OCI-LY3 (cell line): ENCODE data around the gene PABPC1L.
A peak's percentile ranks its signal among the peaks of the same experiment; 100 is the strongest.

Source experiments
- H2AFZ ChIP-seq: fragments of 200-600, 300-600 bp; shearing (Covaris generic); 2 replicates; pipeline ENCODE4 v1.6.0; 2014; ENCODE audit warnings: antibody characterized with exemption, low read depth, low read length
- H3K27ac ChIP-seq: fragments of 200-600, 300-600 bp; sonication (generic); 2 replicates; pipeline ENCODE4 v1.5.1; 2014; ENCODE audit warnings: mild to moderate bottlenecking, low read length, moderate library complexity, mixed read lengths
- H3K27me3 ChIP-seq: fragments of 200-600, 300-600 bp; sonication (generic); 2 replicates; pipeline ENCODE4 v1.6.1; 2014; ENCODE audit warnings: low read depth, low read length, mixed read lengths
- H3K36me3 ChIP-seq: fragments of 200-600, 300-600 bp; sonication (generic); replicated peaks from 2 replicates; pipeline ENCODE3; 2014; ENCODE audit warnings: low read depth, low read length, mixed read lengths
- H3K4me1 ChIP-seq: fragments of 300-600, 200-600 bp; sonication (generic); 2 replicates; pipeline ENCODE4 v1.6.1; 2014; ENCODE audit warnings: low read length, mixed read lengths
- H3K4me2 ChIP-seq: fragments of 200-600, 300-600 bp; sonication (generic); 2 replicates; pipeline ENCODE4 v1.6.1; 2014; ENCODE audit warnings: low read length, mixed read lengths
- H3K4me3 ChIP-seq: fragments of 300-600, 200-600 bp; sonication (generic); 2 replicates; pipeline ENCODE4 v1.5.1; 2014; ENCODE audit warnings: antibody characterized with exemption, mild to moderate bottlenecking, low read length, moderate library complexity
- H3K79me2 ChIP-seq: fragments of 300-600, 200-600 bp; shearing (Covaris generic); 2 replicates; pipeline ENCODE4 v1.6.1; 2014; ENCODE audit warnings: mild to moderate bottlenecking, low read length, mixed read lengths
- H3K9ac ChIP-seq: fragments of 300-600, 200-600 bp; shearing (Covaris generic); 2 replicates; pipeline ENCODE4 v1.6.0; 2014; ENCODE audit warnings: mild to moderate bottlenecking, low read length, moderate library complexity
- H3K9me3 ChIP-seq: fragments of 200-600, 300-600 bp; shearing (Covaris generic); 2 replicates; pipeline ENCODE4 v1.6.1; 2014; ENCODE audit warnings: low read length, mixed read lengths; ENCODE audit not compliant: insufficient read depth
- H4K20me1 ChIP-seq: fragments of 200-600, 300-600 bp; sonication (generic); 2 replicates; pipeline ENCODE4 v1.6.1; 2016; ENCODE audit warnings: low read length, mixed read lengths; ENCODE audit not compliant: insufficient read depth
- CTCF ChIP-seq: fragments of 200-600, 300-600 bp; sonication (generic); IDR thresholded peaks from 2 replicates; pipeline ENCODE4 v1.5.1; 2014; ENCODE audit warnings: antibody characterized with exemption, low read length, low read depth
- EZH2phosphoT487 ChIP-seq: fragments of 200-600 bp; shearing (Covaris generic); IDR thresholded peaks from 2 replicates; pipeline ENCODE4 v1.6.1; 2018; ENCODE audit warnings: antibody characterized with exemption, mixed run types, low read depth

Gene PABPC1L

GRCh38 chr20:44954211-44954610 lies 44.4 kb downstream of the PABPC1L start:
- TF ChIP-seq EZH2phosphoT487 (no peak), CTCF (no peak)
- H3K9ac ChIP-seq = no peak overlapping the region
- H3K36me3 ChIP-seq = peaks cover 83% of the 10 kb centered on the region
- no peak overlapping the region for H3K27ac ChIP-seq
- H3K4me2 ChIP-seq = no peak overlapping the region
- H3K79me2 ChIP-seq = peaks cover 70% of the 10 kb centered on the region
- no peaks in the 10 kb centered on the region for H3K27me3 ChIP-seq
- H3K4me1 ChIP-seq = peaks cover 43% of the 10 kb centered on the region
- H3K9me3 ChIP-seq = no peaks in the 10 kb centered on the region
- H4K20me1 ChIP-seq = peaks cover 17% of the 10 kb centered on the region
- no peak overlapping the region for H3K4me3 ChIP-seq
- no peak overlapping the region for H2AFZ ChIP-seq

- TF ChIP-seq EZH2phosphoT487 (no peak), CTCF (no peak)
- Histone ChIP-seq H3K27ac (peak overlapping the region; percentile 59), H3K27me3 (no peaks in the 10 kb centered on the region), H3K36me3 (peaks cover 73% of the 10 kb centered on the region), H4K20me1 (peaks cover 17% of the 10 kb centered on the region), H3K9ac (peak overlapping the region; percentile 1; the same call in 1 of the 2 replicates), H3K4me3 (no peak overlapping the region), H3K4me1 (peaks cover 44% of the 10 kb centered on the region), H3K4me2 (peak overlapping the region; percentile 26), H3K79me2 (peaks cover 78% of the 10 kb centered on the region), H3K9me3 (no peaks in the 10 kb centered on the region), H2AFZ (no peak overlapping the region)
Observed at GRCh38 chr20:44955270-44955669, 45.4 kb downstream of the PABPC1L start.

GRCh38 chr20:44956410-44956809 lies 46.5 kb downstream of the PABPC1L start:
- no peak overlapping the region for H2AFZ ChIP-seq
- peak overlapping the region; percentile 26; the same call in 1 of the 2 replicates for H3K4me2 ChIP-seq
- H4K20me1 ChIP-seq = peaks cover 17% of the 10 kb centered on the region
- H3K9ac ChIP-seq = no peak overlapping the region
- no peaks in the 10 kb centered on the region for H3K9me3 ChIP-seq
- no peaks in the 10 kb centered on the region for H3K27me3 ChIP-seq
- peaks cover 52% of the 10 kb centered on the region for H3K4me1 ChIP-seq
- peaks cover 78% of the 10 kb centered on the region for H3K79me2 ChIP-seq
- H3K27ac ChIP-seq = no peak overlapping the region
- H3K36me3 ChIP-seq = peaks cover 62% of the 10 kb centered on the region
- no peak for TF ChIP-seq CTCF
- no peak for TF ChIP-seq EZH2phosphoT487
- no peak overlapping the region for H3K4me3 ChIP-seq

DNA sequence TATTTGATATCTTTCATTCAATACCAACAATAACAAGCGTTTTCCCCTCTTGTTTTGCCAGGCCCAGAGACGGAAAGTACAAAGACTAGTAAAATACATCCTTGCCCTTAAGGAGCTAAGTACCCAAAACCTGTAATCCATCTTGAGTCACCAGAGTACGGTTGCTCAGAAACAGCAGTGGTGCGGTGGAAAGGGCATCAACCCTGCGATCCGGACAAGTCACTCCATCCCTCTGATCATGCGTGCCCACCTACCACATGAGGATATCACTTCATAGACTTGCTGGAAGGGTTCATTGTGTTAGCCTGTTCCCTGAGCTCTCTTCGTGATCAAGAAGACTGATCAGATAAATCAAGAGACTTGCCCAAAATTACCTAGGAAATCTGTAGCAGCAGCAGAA lies 48.4 kb downstream of the PABPC1L start:
- TF ChIP-seq CTCF = no peak
- no peak for TF ChIP-seq EZH2phosphoT487
- no peaks in the 10 kb centered on the region for H3K27me3 ChIP-seq
- peak overlapping the region; percentile 56; the same call in 1 of the 2 replicates for H3K27ac ChIP-seq
- H2AFZ ChIP-seq = no peak overlapping the region
- H3K4me1 ChIP-seq = peaks cover 54% of the 10 kb centered on the region
- H3K79me2 ChIP-seq = peaks cover 72% of the 10 kb centered on the region
- peaks cover 44% of the 10 kb centered on the region for H3K36me3 ChIP-seq
- H3K9me3 ChIP-seq = no peaks in the 10 kb centered on the region
- H3K4me2 ChIP-seq = peak overlapping the region; percentile 92
- peak overlapping the region; percentile 84; the same call in 1 of the 2 replicates for H3K9ac ChIP-seq
- H4K20me1 ChIP-seq = peaks cover 17% of the 10 kb centered on the region
- H3K4me3 ChIP-seq = peak overlapping the region; percentile 86
